Psoas muscle (tissue), 8 donors: ENCODE data around the gene EPHA2. TPM values are rescaled to one million over a fixed set of nuclear protein-coding genes. Genes with fewer than 3 reads are reported as not detected.

Source experiments
- ATAC-seq, 4 donors: fragments of 200-7000 bp; cut with Tn5 transposase; one replicate each; pipeline ENCODE4 v1.9.1; 2020; ENCODE audit warnings: moderate library complexity in 3 of 4, mild to moderate bottlenecking in 2 of 4
- DNase-seq, 2 donors: peaks; one replicate each; pipeline ENCODE4 v3.0.0-alpha.2; 2020
- H3K27ac ChIP-seq: fragments of 200-600 bp; one replicate; pipeline ENCODE4 v1.8.0; 2022
- H3K27me3 ChIP-seq, 3 donors: fragments of 200-600 bp in 1 of 3; one replicate each; pipeline versions ENCODE4 v1.6.1 to v1.8.0; 2013 to 2022; ENCODE audit warnings: low read length in 2 of 3, mild to moderate bottlenecking in 2 of 3, moderate library complexity in 1 of 3; ENCODE audit not compliant: insufficient read depth in 3 of 3
- H3K36me3 ChIP-seq, 2 donors: fragments of 200-600 bp in 1 of 2; one replicate each; pipeline versions ENCODE4 v1.6.1 to v1.8.0; 2013 to 2022; ENCODE audit warnings: low read depth in 1 of 2, mild to moderate bottlenecking in 1 of 2, moderate library complexity in 1 of 2; ENCODE audit not compliant: insufficient read depth in 1 of 2
- H3K4me1 ChIP-seq: fragments of 200-600 bp; one replicate; pipeline ENCODE4 v1.8.0; 2022
- H3K4me3 ChIP-seq: fragments of 200-600 bp; one replicate; pipeline ENCODE4 v1.8.0; 2022; ENCODE audit warnings: mild to moderate bottlenecking
- H3K9me3 ChIP-seq: fragments of 200-600 bp; one replicate; pipeline ENCODE4 v1.8.0; 2022
- WGBS, 3 donors: extraction: QIAGEN DNeasy Blood & Tissue Kit; methylation state at CpG; one replicate each; pipeline versions ENCODE4 v1.1.6 to v1.1.7; 2013; 5-methylcytosine and 5-hydroxymethylcytosine counted together
- intact Hi-C, 2 donors: fragments of 100-400 bp; cut with DNase I; formaldehyde crosslinking; loops; one replicate each; pipeline versions ENCODE4 v1.11.0 to v1.14.2; 2022
- polyA plus RNA-seq, 3 donors: library from polyadenylated mRNA; stranded (reverse); fragments of 200-250 nt; gene quantifications; one replicate each; pipeline ENCODE4 v1.2.3, GENCODE V29; 2013
- total RNA-seq, 4 donors: library from RNA; stranded (reverse); fragmentation: NEBNext Ultra II Directional in 2 of 4; extraction: Animal tissue kit (Norgen Biotek cat#: 25700) in 2 of 4; gene quantifications; one replicate each; pipeline versions ENCODE4 v1.2.1 to v1.2.4, GENCODE V29; 2021 to 2023
- TF ChIP-seq, protein P1 (sequence below): fragments of 200-600 bp; IDR thresholded peaks from one replicate; pipeline ENCODE4 v1.8.0; 2022; ENCODE audit warnings: antibody characterized with exemption
- donor health status: healthy with polysubstance abuse.
- donor health status: DM: no; HTN: no; CAD: no; lungs with moderate emphysema.
- donor health status: Bipolar disorder and iron deficiency.
- donor health status: healthy.
- donor health status: DM: yes; HTN: yes; CAD: no.
- donor health status: DM: no; HTN: no; CAD: no.
- donor health status: DM: no; HTN: no; CAD: no.
- donor health status: DM: yes; HTN: yes; CAD: no.

Gene EPHA2
- total and polyA plus RNA-seq, 7 donors, result 1.3 to 8.0 (median 3.2) TPM

GRCh38 chr1:16082283-16083038, 73.4 kb downstream of the EPHA2 start:
- peaks cover 3% of the 10 kb centered on the region for H3K4me1 ChIP-seq

GRCh38 chr1:16081636-16082035, 74.2 kb downstream of the EPHA2 start:
- Histone ChIP-seq H3K4me3 (no peak overlapping the region), H3K27me3 (no peaks in the 10 kb centered on the region), H3K36me3 (no peaks in the 10 kb centered on the region), H3K27ac (no peak overlapping the region), H3K4me1 (peaks cover 3% of the 10 kb centered on the region), H3K9me3 (no peaks in the 10 kb centered on the region)
- intact Hi-C loops, result loop anchor here (2.0 to 10.0 kb wide), 2 partner anchors 283 kb away; partner anchors contain the start of gene SZRD1 (in 1 of the 2)
- ATAC-seq, result no peak
- TF ChIP-seq, protein P1, sequence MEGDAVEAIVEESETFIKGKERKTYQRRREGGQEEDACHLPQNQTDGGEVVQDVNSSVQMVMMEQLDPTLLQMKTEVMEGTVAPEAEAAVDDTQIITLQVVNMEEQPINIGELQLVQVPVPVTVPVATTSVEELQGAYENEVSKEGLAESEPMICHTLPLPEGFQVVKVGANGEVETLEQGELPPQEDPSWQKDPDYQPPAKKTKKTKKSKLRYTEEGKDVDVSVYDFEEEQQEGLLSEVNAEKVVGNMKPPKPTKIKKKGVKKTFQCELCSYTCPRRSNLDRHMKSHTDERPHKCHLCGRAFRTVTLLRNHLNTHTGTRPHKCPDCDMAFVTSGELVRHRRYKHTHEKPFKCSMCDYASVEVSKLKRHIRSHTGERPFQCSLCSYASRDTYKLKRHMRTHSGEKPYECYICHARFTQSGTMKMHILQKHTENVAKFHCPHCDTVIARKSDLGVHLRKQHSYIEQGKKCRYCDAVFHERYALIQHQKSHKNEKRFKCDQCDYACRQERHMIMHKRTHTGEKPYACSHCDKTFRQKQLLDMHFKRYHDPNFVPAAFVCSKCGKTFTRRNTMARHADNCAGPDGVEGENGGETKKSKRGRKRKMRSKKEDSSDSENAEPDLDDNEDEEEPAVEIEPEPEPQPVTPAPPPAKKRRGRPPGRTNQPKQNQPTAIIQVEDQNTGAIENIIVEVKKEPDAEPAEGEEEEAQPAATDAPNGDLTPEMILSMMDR, result no peak
- DNase-seq, result no peak
- 76 to 85% (median 76%) methylated on average over 9 of the region's 9 CpGs for WGBS, 3 donors

More at GRCh38 chr1:16082283-16083038, 73.4 kb downstream of the EPHA2 start:
- intact Hi-C loops, result loop anchor here (2.0 to 10.0 kb wide), 2 partner anchors 282 kb away; partner anchors contain the start of gene SZRD1 (in 1 of the 2)
- no peak overlapping the region for H3K4me3 ChIP-seq
- H3K27me3 ChIP-seq, result no peaks in the 10 kb centered on the region
- DNase-seq (peak; percentile 58 to 83), ATAC-seq (peak; percentile 57 to 79 (median 72))
- no peak overlapping the region for H3K27ac ChIP-seq
- 64 to 74% (median 67%) methylated on average over 9 of the region's 9 CpGs for WGBS, 3 donors
- no peaks in the 10 kb centered on the region for H3K36me3 ChIP-seq
- no peaks in the 10 kb centered on the region for H3K9me3 ChIP-seq
- TF ChIP-seq, protein P1, result peak; percentile 79

- DNase-seq, result no peak
- intact Hi-C loops, result loop anchor here (1.0 to 10.0 kb wide), 2 partner anchors 164 to 284 kb away; partner anchors contain the start of gene SZRD1 (in 1 of the 2)
- Histone ChIP-seq H3K4me1 (peaks cover 3% of the 10 kb centered on the region), H3K4me3 (no peak overlapping the region), H3K36me3 (no peaks in the 10 kb centered on the region), H3K9me3 (no peaks in the 10 kb centered on the region), H3K27me3 (no peaks in the 10 kb centered on the region), H3K27ac (no peak overlapping the region)
- WGBS, 3 donors, result 93 to 97% (median 96%) methylated on average over 5 of the region's 5 CpGs
- no peak for ATAC-seq
- TF ChIP-seq, protein P1, result no peak
Observed at GRCh38 chr1:16080422-16081150, 75.3 kb downstream of the EPHA2 start.

- H3K36me3 ChIP-seq, result no peaks in the 10 kb centered on the region
- no peaks in the 10 kb centered on the region for H3K4me1 ChIP-seq
- no peak overlapping the region for H3K4me3 ChIP-seq
- H3K27ac ChIP-seq, result no peak overlapping the region
- peaks cover 0 to under 1% (median 0%) of the 10 kb centered on the region in 3 donors for H3K27me3 ChIP-seq
- ATAC-seq (peak; percentile 64 to 76 (median 71)), DNase-seq (peak; percentile 78 to 84)
- WGBS, 3 donors, result 36 to 39% (median 37%) methylated on average over 10 of the region's 10 CpGs
- TF ChIP-seq, protein P1, result peak; percentile 86
- H3K9me3 ChIP-seq, result no peaks in the 10 kb centered on the region
- intact Hi-C loops, result loop anchor here (1.0 to 5.0 kb wide), 4 partner anchors 108 to 169 kb away; no protein-coding TSS in a partner anchor
Observed at GRCh38 chr1:16078925-16079656, 76.8 kb downstream of the EPHA2 start.
